GM10847 (cell line): ENCODE results near the gene TPPP2.

Experiments
- POLR2A ChIP-seq: IDR thresholded peaks from 2 replicates; pipeline ENCODE4 v1.6.1; 2011; ENCODE audit not compliant: insufficient read length; ENCODE audit errors: extremely low read depth

Gene TPPP2

GRCh38 chr14:21029917-21030316 is at the start of gene TPPP2:
TPPP2 (plus strand) TSS chr14:21030217; CDS start chr14:21030582, 365 bp downstream.
- TF ChIP-seq POLR2A, result no peak

- TF ChIP-seq POLR2A, result no peak
Measured at GRCh38 chr14:20980906-20981305, 49.1 kb upstream of the TPPP2 start.

GRCh38 chr14:20982646-20983369 is 47.2 kb upstream of the TPPP2 start:
- TF ChIP-seq POLR2A, result no peak

DNA sequence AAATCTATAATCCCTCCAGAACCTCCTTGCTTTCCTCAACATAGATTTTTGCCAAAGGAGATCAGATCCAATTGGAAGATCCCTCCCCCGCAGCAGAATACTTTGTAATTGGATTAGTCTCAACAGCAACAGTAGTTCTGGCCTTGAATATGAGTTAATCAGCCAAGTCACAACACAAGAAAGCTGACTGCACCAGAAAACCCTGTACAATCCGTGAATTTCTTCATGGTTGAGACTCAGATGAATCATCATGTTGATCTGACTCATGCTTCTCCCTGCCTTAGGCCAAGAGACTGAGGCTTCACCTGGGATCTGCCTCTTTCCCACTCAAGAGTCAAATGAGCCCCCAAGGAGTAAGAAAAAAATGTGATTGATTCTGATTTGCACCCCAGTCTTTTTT is 43.2 kb upstream of the TPPP2 start:
- TF ChIP-seq POLR2A, result no peak

DNA sequence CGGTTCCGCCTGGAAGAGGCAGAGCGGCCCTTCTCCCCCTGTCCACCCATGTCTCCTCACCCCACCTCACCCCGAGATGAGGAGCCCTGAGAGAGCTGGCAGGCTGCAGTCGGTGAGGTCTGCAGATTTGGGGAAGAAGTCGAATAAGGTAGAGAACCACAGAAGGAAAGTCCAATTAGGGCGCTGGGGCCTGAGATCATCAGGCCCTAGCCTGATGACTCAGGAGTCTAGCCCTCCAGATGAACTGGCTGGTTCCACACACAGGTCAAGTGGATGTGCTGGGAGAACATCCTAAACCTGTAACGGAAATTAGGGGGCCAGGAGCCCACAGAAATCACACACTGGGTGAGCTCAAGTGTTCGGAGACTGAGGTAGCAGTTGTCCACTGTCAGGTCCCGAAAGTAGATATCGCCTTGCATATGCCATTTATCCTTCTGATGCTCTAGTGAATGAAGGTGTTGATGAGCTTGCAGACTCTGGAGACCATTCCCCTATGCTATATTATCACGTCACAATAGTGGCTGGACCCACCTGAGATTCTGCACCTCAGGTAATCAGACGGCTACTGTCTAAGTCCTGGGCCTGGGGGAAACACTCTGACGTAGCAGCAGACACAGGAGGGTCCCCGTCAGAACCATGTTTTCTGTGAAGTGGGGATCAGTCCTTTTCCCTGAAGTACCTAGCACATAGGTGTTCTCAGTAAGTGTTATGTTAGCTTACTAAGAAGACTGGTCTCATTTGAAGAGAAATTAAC is 41.1 kb upstream of the TPPP2 start:
- TF ChIP-seq POLR2A, result no peak

- TF ChIP-seq POLR2A, result no peak
Measured at GRCh38 chr14:20989471-20989786, 40.6 kb upstream of the TPPP2 start.

GRCh38 chr14:20989787-20990600 is 40.0 kb upstream of the TPPP2 start, which contains the start of gene METTL17:
METTL17 (plus strand) TSS chr14:20989980; CDS start chr14:20990003, 23 bp downstream.
- TF ChIP-seq POLR2A, result peak; percentile 74

DNA sequence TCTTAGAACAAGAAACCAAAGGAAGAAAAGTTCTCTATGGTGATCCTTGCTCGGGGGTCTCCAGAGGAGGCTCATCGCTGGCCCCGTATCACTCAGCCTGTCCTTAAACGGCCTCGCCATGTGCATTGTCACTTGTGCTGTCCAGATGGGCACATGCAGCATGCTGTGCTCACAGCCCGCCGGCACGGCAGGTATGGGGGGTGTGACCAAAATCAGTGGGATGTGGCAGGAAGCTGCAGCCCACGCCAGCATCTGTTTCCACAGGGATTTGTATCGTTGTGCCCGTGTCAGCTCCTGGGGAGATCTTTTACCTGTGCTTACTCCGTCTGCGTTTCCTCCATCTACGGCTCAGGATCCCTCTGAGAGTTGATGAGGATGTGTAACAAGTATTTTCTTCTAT is 33.5 kb upstream of the TPPP2 start:
- no peak for TF ChIP-seq POLR2A

DNA sequence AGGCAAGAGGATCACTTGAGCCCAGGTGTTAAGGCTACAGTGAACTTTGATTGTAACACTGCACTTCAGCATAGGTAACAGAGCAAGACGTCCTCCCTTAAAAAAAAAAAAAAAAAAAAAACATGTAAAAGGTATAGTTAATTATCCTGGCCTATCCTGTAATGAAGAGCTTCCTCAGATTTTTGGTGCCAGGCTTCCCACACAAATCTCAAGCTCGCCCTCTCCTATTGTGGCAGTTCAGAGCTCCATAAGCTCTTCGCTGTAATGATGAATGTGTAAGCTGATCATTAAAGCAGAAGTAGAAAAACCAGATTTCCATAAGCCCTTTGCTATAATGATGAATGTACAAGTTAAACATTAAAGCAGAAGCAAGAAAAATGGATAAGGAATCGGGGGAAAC is 32.9 kb upstream of the TPPP2 start:
- TF ChIP-seq POLR2A, result no peak

- TF ChIP-seq POLR2A, result no peak
Measured at GRCh38 chr14:20997564-20997963, 32.5 kb upstream of the TPPP2 start.

DNA sequence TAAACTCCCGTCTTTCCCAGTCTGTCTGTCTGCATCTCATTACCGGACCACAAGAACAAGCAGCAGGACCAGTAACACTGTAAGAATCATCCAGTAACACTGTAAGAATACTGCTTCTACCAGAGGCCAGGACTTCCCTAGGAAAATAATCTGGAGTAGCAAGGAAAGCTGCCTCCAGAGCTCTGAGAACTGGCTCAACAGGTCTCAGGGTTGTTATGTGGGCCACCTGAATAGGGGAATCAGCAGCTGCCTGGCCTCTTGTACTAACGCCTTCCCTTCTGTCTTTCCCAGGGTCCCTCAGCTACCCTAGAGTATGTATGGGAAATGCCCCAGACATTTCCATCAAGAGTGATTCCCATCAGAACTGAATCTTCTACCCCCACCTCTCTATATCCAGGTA is 31.9 kb upstream of the TPPP2 start:
- TF ChIP-seq POLR2A, result no peak

- TF ChIP-seq POLR2A, result no peak
Measured at GRCh38 chr14:20998674-20999366, 31.2 kb upstream of the TPPP2 start, which contains the start of gene SLC39A2. SLC39A2 (plus strand) TSS chr14:20999293; CDS start chr14:20999447, 154 bp downstream.

DNA sequence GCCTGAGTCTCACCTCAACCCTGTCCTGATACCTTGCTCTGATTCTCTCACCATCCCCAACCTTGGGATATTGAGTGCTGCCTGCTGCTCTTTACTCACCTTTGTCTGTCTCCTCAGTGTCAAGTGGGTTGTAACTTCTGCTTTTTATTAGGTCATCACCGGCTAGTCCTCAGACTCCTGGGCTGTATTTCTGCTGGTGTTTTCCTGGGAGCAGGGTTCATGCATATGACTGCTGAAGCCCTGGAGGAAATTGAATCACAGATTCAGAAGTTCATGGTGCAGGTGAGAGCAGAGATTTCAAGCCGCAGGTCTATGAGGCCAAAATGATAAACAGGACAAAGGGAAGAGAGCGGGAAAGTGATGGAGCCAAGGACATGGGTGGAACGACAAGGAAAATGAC is 30.4 kb upstream of the TPPP2 start:
- no peak for TF ChIP-seq POLR2A

- TF ChIP-seq POLR2A, result no peak
Measured at GRCh38 chr14:21001218-21001617, 28.8 kb upstream of the TPPP2 start.

GRCh38 chr14:21003788-21004346 is 26.1 kb upstream of the TPPP2 start:
- TF ChIP-seq POLR2A, result no peak
